ENCODE results near the gene MELK. TPM values are rescaled to one million over a fixed set of nuclear protein-coding genes. Genes with fewer than 3 reads are reported as not detected.

MELK gene
- total RNA-seq, 1 donor from 2014 or later: 56.3 TPM

- Mint-ChIP-seq H3K4me1 (ENCODE audit: low read depth) (no peaks in the 10 kb centered on the region), H3K36me3 (ENCODE audit: low read depth) (no peaks in the 10 kb centered on the region), H3K9me3 (peaks cover 2% of the 10 kb centered on the region), H3K27me3 (ENCODE audit: low read depth) (peaks cover 24% of the 10 kb centered on the region), H3K27ac (no peak overlapping the region), H3K4me3 (ENCODE audit: low read depth) (no peak overlapping the region)
- no peak for DNase-seq (ENCODE audit: low spot score)
- intact Hi-C loops (cut with micrococcal nuclease): no loop called here
Measured at GRCh38 chr9:36691671-36692070, 119.0 kb downstream of the MELK start.

GRCh38 chr9:36698984-36699383, 126.3 kb downstream of the MELK start:
- H3K4me1 Mint-ChIP-seq (ENCODE audit: low read depth): no peaks in the 10 kb centered on the region
- no peak for DNase-seq (ENCODE audit: low spot score)
- H3K4me3 Mint-ChIP-seq (ENCODE audit: low read depth): no peak overlapping the region
- H3K27ac Mint-ChIP-seq: no peak overlapping the region
- peaks cover 39% of the 10 kb centered on the region for H3K9me3 Mint-ChIP-seq
- peaks cover 5% of the 10 kb centered on the region for H3K36me3 Mint-ChIP-seq (ENCODE audit: low read depth)
- H3K27me3 Mint-ChIP-seq (ENCODE audit: low read depth): peaks cover 11% of the 10 kb centered on the region
- intact Hi-C loops (cut with micrococcal nuclease): no loop called here

- peaks cover 14% of the 10 kb centered on the region for H3K9me3 Mint-ChIP-seq
- no peak overlapping the region for H3K4me3 Mint-ChIP-seq (ENCODE audit: low read depth)
- H3K36me3 Mint-ChIP-seq (ENCODE audit: low read depth): peaks cover 5% of the 10 kb centered on the region
- peaks cover 19% of the 10 kb centered on the region for H3K27me3 Mint-ChIP-seq (ENCODE audit: low read depth)
- DNase-seq (ENCODE audit: low spot score): no peak
- no peak overlapping the region for H3K27ac Mint-ChIP-seq
- no peaks in the 10 kb centered on the region for H3K4me1 Mint-ChIP-seq (ENCODE audit: low read depth)
- intact Hi-C loops (cut with micrococcal nuclease): no loop called here
Measured at GRCh38 chr9:36704148-36704547, 131.5 kb downstream of the MELK start.

GRCh38 chr9:36713515-36714490, 141.1 kb downstream of the MELK start:
- H3K4me3 Mint-ChIP-seq (ENCODE audit: low read depth): no peak overlapping the region
- H3K27ac Mint-ChIP-seq: no peak overlapping the region
- intact Hi-C loops (cut with micrococcal nuclease): no loop called here
- H3K36me3 Mint-ChIP-seq (ENCODE audit: low read depth): no peaks in the 10 kb centered on the region
- DNase-seq (ENCODE audit: low spot score): no peak
- H3K9me3 Mint-ChIP-seq: no peaks in the 10 kb centered on the region
- H3K27me3 Mint-ChIP-seq (ENCODE audit: low read depth): peaks cover 9% of the 10 kb centered on the region
- H3K4me1 Mint-ChIP-seq (ENCODE audit: low read depth): no peaks in the 10 kb centered on the region

- Mint-ChIP-seq H3K27me3 (ENCODE audit: low read depth) (peaks cover 9% of the 10 kb centered on the region), H3K36me3 (ENCODE audit: low read depth) (no peaks in the 10 kb centered on the region), H3K4me1 (ENCODE audit: low read depth) (no peaks in the 10 kb centered on the region), H3K27ac (no peak overlapping the region), H3K9me3 (no peaks in the 10 kb centered on the region), H3K4me3 (ENCODE audit: low read depth) (no peak overlapping the region)
- intact Hi-C loops (cut with micrococcal nuclease): no loop called here
- no peak for DNase-seq (ENCODE audit: low spot score)
Measured at GRCh38 chr9:36716496-36716895, 143.8 kb downstream of the MELK start.

- Mint-ChIP-seq H3K4me3 (ENCODE audit: low read depth) (no peak overlapping the region), H3K9me3 (no peaks in the 10 kb centered on the region), H3K4me1 (ENCODE audit: low read depth) (no peaks in the 10 kb centered on the region), H3K27ac (no peak overlapping the region), H3K27me3 (ENCODE audit: low read depth) (peaks cover 9% of the 10 kb centered on the region), H3K36me3 (ENCODE audit: low read depth) (no peaks in the 10 kb centered on the region)
- intact Hi-C loops (cut with micrococcal nuclease): no loop called here
- DNase-seq (ENCODE audit: low spot score): no peak
Measured at GRCh38 chr9:36717276-36717675, 144.6 kb downstream of the MELK start.

- H3K36me3 Mint-ChIP-seq (ENCODE audit: low read depth): no peaks in the 10 kb centered on the region
- no peak overlapping the region for H3K4me3 Mint-ChIP-seq (ENCODE audit: low read depth)
- no peaks in the 10 kb centered on the region for H3K9me3 Mint-ChIP-seq
- no peak overlapping the region for H3K27ac Mint-ChIP-seq
- intact Hi-C loops (cut with micrococcal nuclease): no loop called here
- no peaks in the 10 kb centered on the region for H3K4me1 Mint-ChIP-seq (ENCODE audit: low read depth)
- no peak for DNase-seq (ENCODE audit: low spot score)
- H3K27me3 Mint-ChIP-seq (ENCODE audit: low read depth): peaks cover 12% of the 10 kb centered on the region
Measured at GRCh38 chr9:36718612-36719011, 145.9 kb downstream of the MELK start.

- H3K27ac Mint-ChIP-seq: no peak overlapping the region
- H3K36me3 Mint-ChIP-seq (ENCODE audit: low read depth): no peaks in the 10 kb centered on the region
- no peaks in the 10 kb centered on the region for H3K9me3 Mint-ChIP-seq
- H3K27me3 Mint-ChIP-seq (ENCODE audit: low read depth): peaks cover 12% of the 10 kb centered on the region
- DNase-seq (ENCODE audit: low spot score): no peak
- no peak overlapping the region for H3K4me3 Mint-ChIP-seq (ENCODE audit: low read depth)
- H3K4me1 Mint-ChIP-seq (ENCODE audit: low read depth): no peaks in the 10 kb centered on the region
- intact Hi-C loops (cut with micrococcal nuclease): no loop called here
Measured at GRCh38 chr9:36720043-36720442, 147.3 kb downstream of the MELK start.

- intact Hi-C loops (cut with micrococcal nuclease): no loop called here
- H3K4me3 Mint-ChIP-seq (ENCODE audit: low read depth): no peak overlapping the region
- no peaks in the 10 kb centered on the region for H3K9me3 Mint-ChIP-seq
- no peak overlapping the region for H3K27ac Mint-ChIP-seq
- H3K27me3 Mint-ChIP-seq (ENCODE audit: low read depth): peaks cover 6% of the 10 kb centered on the region
- no peaks in the 10 kb centered on the region for H3K4me1 Mint-ChIP-seq (ENCODE audit: low read depth)
- H3K36me3 Mint-ChIP-seq (ENCODE audit: low read depth): no peaks in the 10 kb centered on the region
- DNase-seq (ENCODE audit: low spot score): no peak
Measured at GRCh38 chr9:36721846-36722588, 149.3 kb downstream of the MELK start.

GRCh38 chr9:36725777-36726356, 153.2 kb downstream of the MELK start:
- Mint-ChIP-seq H3K4me1 (ENCODE audit: low read depth) (no peaks in the 10 kb centered on the region), H3K4me3 (ENCODE audit: low read depth) (no peak overlapping the region), H3K27me3 (ENCODE audit: low read depth) (peaks cover 2% of the 10 kb centered on the region), H3K36me3 (ENCODE audit: low read depth) (no peaks in the 10 kb centered on the region), H3K9me3 (no peaks in the 10 kb centered on the region), H3K27ac (no peak overlapping the region)
- no peak for DNase-seq (ENCODE audit: low spot score)
- intact Hi-C loops (cut with micrococcal nuclease): loop anchor here (5.0 kb wide), 1 partner anchor 129 kb away; no protein-coding TSS in a partner anchor
